Activated CD8-positive, alpha-beta T cell treated with anti-CD3 and anti-CD28 coated beads for 36 hours (primary cell): Measurements from ENCODE around the gene TTC23L. TPM values are rescaled to one million over a fixed set of nuclear protein-coding genes. Genes with fewer than 3 reads are reported as not detected.
A peak's percentile ranks its signal among the peaks of the same experiment; 100 is the strongest.
"Not testable (repeated sequence)": the region's sequence is repeated elsewhere in the genome, so short reads cannot be mapped to it uniquely, and the experiment has no call there.

Source experiments
- ATAC-seq: fragments of 200-7000 bp; cut with Tn5 transposase; one replicate; pipeline ENCODE4 v1.10.0; 2021; ENCODE audit warnings: mild to moderate bottlenecking, moderate library complexity
- CTCF ChIA-PET: fragments of 350-600 bp; sonication (Branson Sonifier 250); formaldehyde crosslinking; loops from one replicate; lab custom pipeline; 2021; ENCODE audit warnings: antibody characterized with exemption; lab: Charles Lee
- POLR2A ChIA-PET: fragments of 350-600 bp; sonication (Branson Sonifier 250); formaldehyde crosslinking; loops from one replicate; lab custom pipeline; 2021; ENCODE audit warnings: antibody characterized with exemption; lab: Charles Lee
- DNase-seq: peaks from one replicate; pipeline ENCODE4 v3.0.0-alpha.2; 2020
- H3K27ac Mint-ChIP-seq: one replicate; pipeline ENCODE4 v1.8.0; 2021; ENCODE audit warnings: mild to moderate bottlenecking, mixed read lengths
- H3K27me3 Mint-ChIP-seq: one replicate; pipeline ENCODE4 v1.8.0; 2021; ENCODE audit warnings: mixed read lengths
- H3K36me3 Mint-ChIP-seq: one replicate; pipeline ENCODE4 v1.8.0; 2021; ENCODE audit warnings: low read depth, mixed read lengths
- H3K4me1 Mint-ChIP-seq: one replicate; pipeline ENCODE4 v1.8.0; 2021; ENCODE audit warnings: low read depth, mixed read lengths
- H3K4me3 Mint-ChIP-seq: one replicate; pipeline ENCODE4 v1.8.0; 2021; ENCODE audit warnings: mild to moderate bottlenecking, moderate library complexity, mixed read lengths
- H3K9me3 Mint-ChIP-seq: one replicate; pipeline ENCODE4 v1.8.0; 2021; ENCODE audit warnings: mixed read lengths
- CTCF ChIP-seq: fragments of 200-600 bp; IDR thresholded peaks from one replicate; pipeline ENCODE4 v1.8.0; 2022; ENCODE audit warnings: antibody characterized with exemption, mild to moderate bottlenecking
- intact Hi-C: fragments of 100-400 bp; cut with micrococcal nuclease; formaldehyde crosslinking; loops from one replicate; pipeline ENCODE4 v1.10.0; 2022
- total RNA-seq, 2 experiments: library from RNA; stranded (reverse); gene quantifications; one replicate each; pipeline ENCODE4 v1.2.3, GENCODE V29; 2021

The TTC23L gene
- total RNA-seq, 2 experiments from 2014 or later, result 0.22 to 0.41 TPM

- H3K27me3 Mint-ChIP-seq, result no peaks in the 10 kb centered on the region
Observed at GRCh38 chr5:34919077-34919476, 80.1 kb downstream of the TTC23L start.

GRCh38 chr5:34923256-34923655, 84.3 kb downstream of the TTC23L start:
- CTCF ChIA-PET, result interaction anchor here (0.8 to 1.6 kb wide), 2 partner anchors 8 to 24 kb away, joined by 5 to 9 read pairs; partner anchors contain the start of genes BRIX1 and RAD1
- DNase-seq, H3K4me3 Mint-ChIP-seq, H3K27me3 Mint-ChIP-seq, H3K9me3 Mint-ChIP-seq, intact Hi-C loops: not testable (repeated sequence)
- POLR2A ChIA-PET, result interaction anchor here (1.6 kb wide), 1 partner anchor 8 kb away, joined by 21 read pairs; the partner anchor contains the start of genes BRIX1 and RAD1
- Mint-ChIP-seq H3K27ac (peak overlapping the region; percentile 76), H3K36me3 (peaks cover 58% of the 10 kb centered on the region), H3K4me1 (peaks cover 45% of the 10 kb centered on the region)
- peak; percentile 5 for ATAC-seq

More at GRCh38 chr5:34919077-34919476, 80.1 kb downstream of the TTC23L start:
- CTCF ChIA-PET, result interaction anchor here (1.0 to 1.4 kb wide), 2 partner anchors 10 to 85 kb away, joined by 3 to 5 read pairs; partner anchors contain the start of gene DNAJC21
- intact Hi-C loops, result no loop called here
- H3K4me1 Mint-ChIP-seq, result peaks cover 35% of the 10 kb centered on the region
- H3K4me3 Mint-ChIP-seq, result no peak overlapping the region
- H3K36me3 Mint-ChIP-seq, result peaks cover 64% of the 10 kb centered on the region
- DNase-seq (no peak), ATAC-seq (no peak)
- no peak overlapping the region for H3K27ac Mint-ChIP-seq
- H3K9me3 Mint-ChIP-seq, result no peaks in the 10 kb centered on the region
- POLR2A ChIA-PET, result no interaction called here
- TF ChIP-seq CTCF, result no peak

- no peaks in the 10 kb centered on the region for H3K27me3 Mint-ChIP-seq
- DNase-seq (peak; percentile 68), ATAC-seq (peak; percentile 94)
- H3K27ac Mint-ChIP-seq, result peak overlapping the region; percentile 76
- POLR2A ChIA-PET, result interaction anchor here (1.6 kb wide), 1 partner anchor 9 kb away, joined by 21 read pairs; the partner anchor contains the start of genes BRIX1 and RAD1
- no peaks in the 10 kb centered on the region for H3K9me3 Mint-ChIP-seq
- H3K4me3 Mint-ChIP-seq, result peak overlapping the region; percentile 26
- TF ChIP-seq CTCF, result no peak
- H3K36me3 Mint-ChIP-seq, result peaks cover 53% of the 10 kb centered on the region
- peaks cover 46% of the 10 kb centered on the region for H3K4me1 Mint-ChIP-seq
- intact Hi-C loops, result no loop called here
- CTCF ChIA-PET, result interaction anchor here (0.8 to 1.6 kb wide), 2 partner anchors 9 to 25 kb away, joined by 5 to 9 read pairs; partner anchors contain the start of genes BRIX1 and RAD1
Observed at GRCh38 chr5:34923694-34924461, 84.9 kb downstream of the TTC23L start.

GRCh38 chr5:34924462-34924765, 85.5 kb downstream of the TTC23L start:
- ChIA-PET CTCF (interaction anchor here (1.6 kb wide), 1 partner anchor 9 kb away, joined by 9 read pairs; the partner anchor contains the start of genes BRIX1 and RAD1), POLR2A (interaction anchor here (1.6 kb wide), 1 partner anchor 9 kb away, joined by 21 read pairs; the partner anchor contains the start of genes BRIX1 and RAD1)
- Mint-ChIP-seq H3K4me1 (peaks cover 49% of the 10 kb centered on the region), H3K36me3 (peaks cover 56% of the 10 kb centered on the region), H3K9me3 (no peaks in the 10 kb centered on the region), H3K27ac (peak overlapping the region; percentile 79), H3K27me3 (no peaks in the 10 kb centered on the region), H3K4me3 (no peak overlapping the region)
- no peak for TF ChIP-seq CTCF
- ATAC-seq (no peak), DNase-seq (no peak)
- intact Hi-C loops, result no loop called here

- no peaks in the 10 kb centered on the region for H3K9me3 Mint-ChIP-seq
- H3K4me1 Mint-ChIP-seq, result peaks cover 52% of the 10 kb centered on the region
- CTCF ChIA-PET, result no interaction called here
- no peak for DNase-seq
- H3K27ac Mint-ChIP-seq, result peak overlapping the region; percentile 71
- H3K36me3 Mint-ChIP-seq, result peaks cover 50% of the 10 kb centered on the region
- no peak overlapping the region for H3K4me3 Mint-ChIP-seq
- intact Hi-C loops, result no loop called here
- ATAC-seq, result no peak
- H3K27me3 Mint-ChIP-seq, result no peaks in the 10 kb centered on the region
- POLR2A ChIA-PET, result no interaction called here
- no peak for TF ChIP-seq CTCF
Observed at GRCh38 chr5:34926318-34926888, 87.4 kb downstream of the TTC23L start.
